ENCODE measurements around the gene NDUFS1. TPM values are rescaled to one million over a fixed set of nuclear protein-coding genes. Genes with fewer than 3 reads are reported as not detected.
"Not testable (repeated sequence)": the region's sequence is repeated elsewhere in the genome, so short reads cannot be mapped to it uniquely, and the experiment has no call there.

NDUFS1 gene
- total RNA-seq, 1 experiment from 2014 or later = 110 TPM

DNA sequence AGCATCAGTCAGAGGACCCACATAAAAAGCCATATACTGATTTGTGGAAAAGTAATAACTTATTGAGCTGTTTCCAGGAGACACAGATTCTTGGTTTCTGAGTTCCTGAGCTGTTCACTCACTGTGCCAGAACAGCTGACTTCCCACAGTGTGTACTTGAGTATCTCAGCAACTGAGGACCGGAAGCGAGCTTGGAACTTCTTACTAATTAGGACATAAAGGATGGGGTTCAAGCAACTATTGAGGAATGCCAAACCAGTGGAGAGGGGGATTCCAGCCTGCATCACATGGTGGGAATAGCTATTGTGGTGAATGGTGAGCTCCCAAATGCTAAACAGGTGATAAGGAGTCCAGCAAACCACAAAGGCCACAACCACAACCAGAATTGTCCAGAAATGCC lies 16.9 kb upstream of the NDUFS1 start:
- H3K79me2 ChIP-seq (ENCODE audit: low read length) = no peaks in the 10 kb centered on the region
- no peaks in the 10 kb centered on the region for H3K36me3 ChIP-seq (ENCODE audit: low read depth, low read length)
- H3K9me3 ChIP-seq (ENCODE audit: low read length) = no peaks in the 10 kb centered on the region
- intact Hi-C loops (cut with micrococcal nuclease) = no loop called here
- DNase-seq (no peak), ATAC-seq (no peak)
- no peak overlapping the region for H3K4me2 ChIP-seq (ENCODE audit: low read length)
- H3K9me2 ChIP-seq (replicated peaks; ENCODE audit: low read length) = no peaks in the 10 kb centered on the region
- CTCF ChIA-PET = no interaction called here
- no peaks in the 10 kb centered on the region for H3F3A ChIP-seq (ENCODE audit: low read length, unreplicated experiment)
- no peak overlapping the region for H3K4me3 ChIP-seq (ENCODE audit: low read length)
- BruUV-seq (replicated peaks) = no TSS peak
- TF ChIP-seq EZH2 (IDR thresholded peaks at IDR 0.05; ENCODE audit: low read length, unreplicated experiment) (no peak), EZH2phosphoT487 (IDR thresholded peaks at IDR 0.05; ENCODE audit: borderline replicate concordance, low read length) (no peak), CTCF (conservative IDR thresholded peaks at IDR 0.05; ENCODE audit: low read depth, low read length) (no peak)
- H2AFZ ChIP-seq (ENCODE audit: low read length) = no peak overlapping the region
- H3K27me3 ChIP-seq (ENCODE audit: low read length) = no peaks in the 10 kb centered on the region
- no peak overlapping the region for H3K27ac ChIP-seq (ENCODE audit: low read length)
- H3K9ac ChIP-seq (ENCODE audit: low read length) = no peak overlapping the region
- POLR2A ChIA-PET (ENCODE audit: unreplicated experiment) = no interaction called here
- H3K4me1 ChIP-seq (ENCODE audit: insufficient read depth, low read length) = no peaks in the 10 kb centered on the region
- H4K20me1 ChIP-seq (ENCODE audit: low read length) = no peaks in the 10 kb centered on the region

- Histone ChIP-seq H3K4me2 (ENCODE audit: low read length) (no peak overlapping the region), H3F3A (ENCODE audit: low read length, unreplicated experiment) (no peaks in the 10 kb centered on the region), H3K36me3 (ENCODE audit: low read depth, low read length) (no peaks in the 10 kb centered on the region), H3K9ac (ENCODE audit: low read length) (no peak overlapping the region), H3K27ac (ENCODE audit: low read length) (no peak overlapping the region), H3K4me1 (ENCODE audit: insufficient read depth, low read length) (no peaks in the 10 kb centered on the region), H4K20me1 (ENCODE audit: low read length) (no peaks in the 10 kb centered on the region), H3K27me3 (ENCODE audit: low read length) (no peaks in the 10 kb centered on the region), H3K4me3 (ENCODE audit: low read length) (no peak overlapping the region), H3K79me2 (ENCODE audit: low read length) (no peaks in the 10 kb centered on the region), H3K9me3 (ENCODE audit: low read length) (no peaks in the 10 kb centered on the region), H2AFZ (ENCODE audit: low read length) (no peak overlapping the region), H3K9me2 (replicated peaks; ENCODE audit: low read length) (no peaks in the 10 kb centered on the region)
- intact Hi-C loops (cut with micrococcal nuclease) = no loop called here
- no TSS peak for BruUV-seq (replicated peaks)
- CTCF ChIA-PET = no interaction called here
- TF ChIP-seq CTCF (conservative IDR thresholded peaks at IDR 0.05; ENCODE audit: low read depth, low read length) (no peak), EZH2phosphoT487 (IDR thresholded peaks at IDR 0.05; ENCODE audit: borderline replicate concordance, low read length) (no peak), EZH2 (IDR thresholded peaks at IDR 0.05; ENCODE audit: low read length, unreplicated experiment) (no peak)
- DNase-seq = no peak
- ATAC-seq = no peak
- POLR2A ChIA-PET (ENCODE audit: unreplicated experiment) = no interaction called here
These were observed 13.9 kb upstream of the NDUFS1 start for GRCh38 chr2:206173147-206173546.

DNA sequence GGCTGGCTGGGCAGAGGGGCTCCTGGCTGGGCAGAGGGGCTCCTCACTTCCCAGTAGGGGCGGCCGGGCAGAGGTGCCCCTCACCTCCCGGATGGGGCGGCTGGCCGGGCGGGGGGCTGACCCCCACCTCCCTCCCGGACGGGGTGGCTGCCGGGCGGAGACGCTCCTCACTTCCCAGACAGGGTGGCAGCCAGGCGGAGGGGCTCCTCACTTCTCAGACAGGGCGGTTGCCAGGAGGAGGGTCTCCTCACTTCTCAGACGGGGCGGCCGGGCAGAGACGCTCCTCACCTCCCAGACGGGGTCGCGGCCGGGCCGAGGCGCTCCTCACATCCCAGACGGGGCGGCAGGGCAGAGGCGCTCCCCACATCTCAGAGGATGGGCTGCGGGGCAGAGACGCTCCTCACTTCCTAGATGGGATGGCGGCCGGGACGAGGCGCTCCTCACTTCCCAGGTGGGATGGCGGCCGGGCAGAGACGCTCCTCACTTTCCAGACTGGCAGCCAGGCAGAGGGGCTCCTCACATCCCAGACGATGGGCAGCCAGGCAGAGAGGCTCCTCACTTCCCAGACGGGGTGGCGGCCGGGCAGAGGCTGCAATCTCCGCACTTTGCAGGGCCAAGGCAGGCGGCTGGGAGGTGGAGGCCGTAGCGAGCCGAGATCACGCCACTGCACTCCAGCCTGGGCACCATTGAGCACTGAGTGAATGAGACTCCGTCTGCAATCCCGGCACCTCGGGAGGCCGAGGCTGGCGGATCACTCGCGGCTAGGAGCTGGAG lies 12.6 kb upstream of the NDUFS1 start:
- intact Hi-C loops (cut with micrococcal nuclease); H2AFZ ChIP-seq (ENCODE audit: low read length); H3K79me2 ChIP-seq (ENCODE audit: low read length); H3K27me3 ChIP-seq (ENCODE audit: low read length); H3F3A ChIP-seq (ENCODE audit: low read length, unreplicated experiment); H3K27ac ChIP-seq (ENCODE audit: low read length); H3K4me3 ChIP-seq (ENCODE audit: low read length); H3K4me2 ChIP-seq (ENCODE audit: low read length); BruUV-seq (replicated peaks); H3K9me3 ChIP-seq (ENCODE audit: low read length); POLR2A ChIA-PET (ENCODE audit: unreplicated experiment); H3K4me1 ChIP-seq (ENCODE audit: insufficient read depth, low read length); DNase-seq; H3K9ac ChIP-seq (ENCODE audit: low read length); H4K20me1 ChIP-seq (ENCODE audit: low read length); H3K9me2 ChIP-seq (replicated peaks; ENCODE audit: low read length); ATAC-seq; CTCF ChIA-PET; H3K36me3 ChIP-seq (ENCODE audit: low read depth, low read length): not testable (repeated sequence)

DNA sequence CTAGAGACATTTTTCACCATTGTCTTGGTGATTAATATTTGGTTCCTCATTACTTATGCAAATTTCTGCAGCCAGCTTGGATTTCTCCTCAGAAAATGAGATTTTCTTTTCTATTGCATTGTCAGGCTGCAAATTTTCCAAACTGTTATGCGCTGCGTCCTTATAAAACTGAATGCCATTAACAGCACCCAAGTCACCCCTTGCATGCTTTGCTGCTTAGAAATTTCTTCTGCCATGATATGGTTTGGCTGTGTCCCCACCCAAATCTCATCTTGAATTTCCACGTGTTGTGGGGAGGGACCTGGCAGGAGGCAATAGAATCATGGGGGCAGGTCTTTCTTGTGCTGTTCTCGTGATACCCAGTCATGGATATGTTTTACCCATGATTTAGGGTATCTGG lies 9.0 kb upstream of the NDUFS1 start:
- H3K9me3 ChIP-seq (ENCODE audit: low read length); H3K4me3 ChIP-seq (ENCODE audit: low read length); DNase-seq; H3K9me2 ChIP-seq (replicated peaks; ENCODE audit: low read length); H3K27me3 ChIP-seq (ENCODE audit: low read length); H2AFZ ChIP-seq (ENCODE audit: low read length); H3K4me1 ChIP-seq (ENCODE audit: insufficient read depth, low read length); H3K27ac ChIP-seq (ENCODE audit: low read length); BruUV-seq (replicated peaks); H3K9ac ChIP-seq (ENCODE audit: low read length); POLR2A ChIA-PET (ENCODE audit: unreplicated experiment); H3K79me2 ChIP-seq (ENCODE audit: low read length); H3K4me2 ChIP-seq (ENCODE audit: low read length); H4K20me1 ChIP-seq (ENCODE audit: low read length); H3F3A ChIP-seq (ENCODE audit: low read length, unreplicated experiment); ATAC-seq; CTCF ChIA-PET; intact Hi-C loops (cut with micrococcal nuclease): not testable (repeated sequence)
- peaks cover 21% of the 10 kb centered on the region for H3K36me3 ChIP-seq (ENCODE audit: low read depth, low read length)
